ENCODE data around the gene MED20. TPM values are rescaled to one million over a fixed set of nuclear protein-coding genes. Genes with fewer than 3 reads are reported as not detected.

Gene MED20
- total and polyA plus RNA-seq, 2 of the 8 experiments (the other 6 are each of a cell fraction or from before 2014, with no cell fraction given) = 38.7 to 51.8 TPM

GRCh38 chr6:41892921-41893564 is 27.9 kb downstream of the MED20 start:
- Histone ChIP-seq H3K4me2 (ENCODE audit: insufficient read depth in 1 of 2, low read depth in 2 of 2, low read length in 2 of 2) (peak overlapping the region; percentile 96 to 100), H2AFZ (ENCODE audit: low read length) (no peak overlapping the region), H2BK15ac (ENCODE audit: low read length) (no peak overlapping the region), H3K27ac (ENCODE audit: low read depth, low read length) (no peak overlapping the region), H4K8ac (ENCODE audit: extremely low read depth, insufficient read depth, low read length) (no peak overlapping the region), H2BK120ac (replicated peaks; ENCODE audit: low read depth, low read length) (no peak overlapping the region), H4K91ac (replicated peaks; ENCODE audit: insufficient read length, low read length) (no peak overlapping the region), H3K79me2 (ENCODE audit: control insufficient read depth in 1 of 2, insufficient read depth in 2 of 2, low read length in 2 of 2) (peaks cover 0 to 52% of the 10 kb centered on the region in 2 experiments; a peak in 3 of 4 replicates), H3K36me3 (ENCODE audit: control insufficient read depth in 2 of 4, insufficient read depth in 4 of 4, low read length in 3 of 4) (no peaks in the 10 kb centered on the region; a peak in 1 of 8 replicates), H2BK5ac (ENCODE audit: low read depth, low read length) (no peak overlapping the region), H3K18ac (ENCODE audit: extremely low read depth, low read length) (no peak overlapping the region), H3K4me3 (ENCODE audit: extremely low read depth in 1 of 4, insufficient read depth in 2 of 4, low read depth in 3 of 4, low read length in 4 of 4) (peak overlapping the region; percentile 24 to 95 (median 64); a peak in 6 of 8 replicates), H3K27me3 (replicated peaks in 1 of 4; ENCODE audit: control insufficient read depth in 3 of 4, extremely low read depth in 1 of 4, insufficient read depth in 3 of 4, low read length in 3 of 4) (no peaks in the 10 kb centered on the region), H3K23me2 (ENCODE audit: low read depth, low read length) (peaks cover 14% of the 10 kb centered on the region), H2BK12ac (ENCODE audit: low read depth, low read length) (no peak overlapping the region), H3K9me3 (ENCODE audit: insufficient read depth in 2 of 2, low read depth in 1 of 2, low read length in 1 of 2) (no peaks in the 10 kb centered on the region), H2BK20ac (ENCODE audit: low read length) (no peak overlapping the region), H3K4ac (replicated peaks; ENCODE audit: insufficient read length, low read depth, low read length) (no peak overlapping the region), H3K9ac (replicated peaks in 1 of 4; ENCODE audit: extremely low read depth in 1 of 4, low read depth in 3 of 4, low read length in 3 of 4) (peak overlapping the region in 1 of 4 experiments; percentile 74; a peak in 2 of 7 replicates), H3K79me1 (ENCODE audit: low read depth, low read length) (no peaks in the 10 kb centered on the region), H3K56ac (replicated peaks; ENCODE audit: insufficient read length, low read depth, low read length) (no peak overlapping the region), H3K4me1 (replicated peaks in 1 of 4; ENCODE audit: control insufficient read depth in 3 of 4, insufficient read depth in 4 of 4, low read length in 3 of 4) (peaks cover 0 to 11% (median 4%) of the 10 kb centered on the region in 4 experiments; a peak in 4 of 7 replicates), H2AK5ac (ENCODE audit: low read depth, low read length) (no peak overlapping the region), H3K14ac (ENCODE audit: insufficient read length) (no peak overlapping the region), H4K5ac (ENCODE audit: insufficient read length, low read depth, low read length) (no peak overlapping the region), H3K23ac (ENCODE audit: insufficient read length) (no peak overlapping the region), H4K20me1 (replicated peaks in 1 of 2; ENCODE audit: control insufficient read depth in 1 of 2, insufficient read depth in 2 of 2, low read length in 2 of 2) (no peaks in the 10 kb centered on the region)
- DNase-seq (ENCODE audit: low read depth in 1 of 2, low spot score in 2 of 2) (no peak), FAIRE-seq (no peak)
- TF ChIP-seq PHF8 (conservative IDR thresholded peaks at IDR 0.05; ENCODE audit: low read depth, low read length) (no peak), ZNF274 (IDR thresholded peaks at IDR 0.05; ENCODE audit: borderline replicate concordance, extremely low read depth, low read length) (no peak), JUN (IDR thresholded peaks at IDR 0.05; ENCODE audit: low read depth, low read length) (no peak)
- 69% methylated on average over 4 of the region's 4 CpGs; no CpG with 5 or more reads in 1 of the 2 experiments for WGBS, 2 experiments (ENCODE audit: extremely low coverage in 1 of 2, insufficient coverage in 1 of 2, insufficient read length in 1 of 2, insufficient replicate concordance in 2 of 2, low coverage in 1 of 2, low lambda C conversion rate in 2 of 2, missing lambda C conversion rate in 1 of 2)
- ChIA-PET POLR2A (ENCODE audit: partially characterized antibody) (interaction anchor here (1.0 to 1.7 kb wide), 3 partner anchors 28 to 158 kb away, joined by 3 to 4 read pairs (median 3); partner anchors contain the start of genes BYSL and MED20), CTCF (ENCODE audit: partially characterized antibody) (interaction anchor here (0.9 to 1.5 kb wide), 4 partner anchors 29 to 106 kb away, joined by 3 to 7 read pairs (median 4); partner anchors contain the start of genes BYSL, MED20 and TOMM6)
